ENCODE measurements around the gene M1AP.

M1AP gene

GRCh38 chr2:74532222-74532621 is 115.9 kb downstream of the M1AP start:
- in situ Hi-C loops (cut with MboI; ENCODE audit: low sequenced_read_pairs, unreplicated experiment), result loop anchor here (10.0 kb wide), 1 partner anchor 53 kb away; no protein-coding TSS in a partner anchor
- no peak for DNase-seq (ENCODE audit: low spot score)
- no peak for TF ChIP-seq CTCF (IDR thresholded peaks at IDR 0.05; ENCODE audit: borderline replicate concordance, control extremely low read depth, extremely low read depth, insufficient read depth, missing control alignments)

GRCh38 chr2:74531666-74532065 is 116.5 kb downstream of the M1AP start:
- in situ Hi-C loops (cut with MboI; ENCODE audit: low sequenced_read_pairs, unreplicated experiment), result loop anchor here (10.0 kb wide), 1 partner anchor 53 kb away; no protein-coding TSS in a partner anchor
- no peak for TF ChIP-seq CTCF (IDR thresholded peaks at IDR 0.05; ENCODE audit: borderline replicate concordance, control extremely low read depth, extremely low read depth, insufficient read depth, missing control alignments)
- DNase-seq (ENCODE audit: low spot score), result no peak

GRCh38 chr2:74530239-74531187 is 117.6 kb downstream of the M1AP start:
- peak; percentile 85 for DNase-seq (ENCODE audit: low spot score)
- in situ Hi-C loops (cut with MboI; ENCODE audit: low sequenced_read_pairs, unreplicated experiment), result loop anchor here (10.0 kb wide), 1 partner anchor 54 kb away; no protein-coding TSS in a partner anchor
- TF ChIP-seq CTCF (IDR thresholded peaks at IDR 0.05; ENCODE audit: borderline replicate concordance, control extremely low read depth, extremely low read depth, insufficient read depth, missing control alignments), result no peak

GRCh38 chr2:74529357-74530238 is 118.5 kb downstream of the M1AP start, which contains the start of the genes AUP1 and HTRA2:
AUP1 (minus strand) TSS chr2:74529706; CDS start chr2:74529629, 77 bp downstream.
HTRA2 (plus strand) TSS chr2:74529933; CDS start chr2:74530007, 74 bp downstream.
- DNase-seq (ENCODE audit: low spot score), result peak; percentile 99
- no peak for TF ChIP-seq CTCF (IDR thresholded peaks at IDR 0.05; ENCODE audit: borderline replicate concordance, control extremely low read depth, extremely low read depth, insufficient read depth, missing control alignments)
- in situ Hi-C loops (cut with MboI; ENCODE audit: low sequenced_read_pairs, unreplicated experiment), result loop anchor here (10.0 kb wide), 1 partner anchor 55 kb away; no protein-coding TSS in a partner anchor

GRCh38 chr2:74528600-74529356 is 119.4 kb downstream of the M1AP start:
- peak; percentile 4 for TF ChIP-seq CTCF (IDR thresholded peaks at IDR 0.05; ENCODE audit: borderline replicate concordance, control extremely low read depth, extremely low read depth, insufficient read depth, missing control alignments)
- in situ Hi-C loops (cut with MboI; ENCODE audit: low sequenced_read_pairs, unreplicated experiment), result no loop called here
- no peak for DNase-seq (ENCODE audit: low spot score)
